ENCODE measurements around the gene FURIN.
"Not testable (repeated sequence)": the region's sequence is repeated elsewhere in the genome, so short reads cannot be mapped to it uniquely, and the experiment has no call there.

The FURIN gene

GRCh38 chr15:90883976-90884718, 15.8 kb downstream of the FURIN start, which contains the start of gene FES:
Gene FES (plus strand): TSS chr15:90884504. CDS start chr15:90885046, 542 bp downstream.
- DNase-seq = peak; percentile 64

GRCh38 chr15:90884719-90885431, 16.5 kb downstream of the FURIN start:
- no peak for DNase-seq

DNA sequence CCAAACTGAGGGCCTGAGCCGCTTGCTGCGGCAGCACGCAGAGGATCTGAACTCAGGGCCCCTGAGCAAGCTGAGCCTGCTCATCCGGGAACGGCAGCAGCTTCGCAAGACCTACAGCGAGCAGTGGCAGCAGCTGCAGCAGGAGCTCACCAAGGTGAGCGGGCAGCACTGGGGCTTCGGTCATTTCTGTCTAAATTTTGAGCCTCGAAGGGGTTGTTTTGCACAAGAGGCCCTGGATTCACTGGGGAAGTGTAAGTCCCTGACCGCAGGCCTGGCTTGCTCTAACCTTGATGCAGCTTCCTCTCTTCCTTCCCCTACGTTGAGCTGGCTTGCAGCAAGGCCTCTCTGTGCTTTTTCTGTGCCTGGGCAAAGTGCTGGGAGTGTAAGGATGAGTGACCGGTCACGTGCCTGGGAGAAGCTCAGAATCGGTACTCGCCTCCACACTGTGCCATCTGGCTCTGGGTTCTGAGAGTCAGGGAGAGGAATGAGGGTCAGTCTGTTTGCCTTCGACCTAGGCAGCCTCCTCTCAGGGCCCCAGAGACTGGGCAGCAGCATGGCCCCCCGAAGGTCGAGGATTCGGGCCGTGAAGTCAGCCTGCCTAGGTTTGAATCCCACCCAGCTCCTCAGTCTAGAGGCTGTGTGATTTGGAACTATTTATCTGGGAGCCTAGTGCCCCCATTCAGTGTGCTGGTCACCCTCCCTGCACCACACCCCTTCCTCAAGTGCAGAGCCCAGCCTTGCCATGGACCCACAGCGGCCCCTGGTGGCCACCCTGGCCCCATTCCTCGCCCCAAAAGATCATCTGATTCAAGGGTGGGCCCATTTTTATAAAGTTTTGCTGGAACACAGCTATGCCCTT, 17.3 kb downstream of the FURIN start:
- DNase-seq = peak; percentile 59

DNA sequence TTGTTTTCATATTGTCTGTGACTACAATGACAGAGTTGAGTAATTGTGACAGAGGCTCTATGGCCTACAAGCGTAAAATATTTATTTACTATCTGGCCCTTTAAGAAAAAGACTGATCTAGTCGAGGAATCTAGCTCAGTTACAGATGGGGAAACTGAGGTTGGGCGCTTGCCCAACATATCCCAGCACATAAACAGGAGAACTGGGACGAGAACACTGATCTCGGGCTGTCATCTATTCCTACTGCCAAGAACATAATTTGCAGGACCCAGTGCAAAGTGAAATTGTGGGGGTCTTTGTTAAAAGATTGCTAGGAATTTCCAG, 17.9 kb downstream of the FURIN start:
- DNase-seq = no peak

DNA sequence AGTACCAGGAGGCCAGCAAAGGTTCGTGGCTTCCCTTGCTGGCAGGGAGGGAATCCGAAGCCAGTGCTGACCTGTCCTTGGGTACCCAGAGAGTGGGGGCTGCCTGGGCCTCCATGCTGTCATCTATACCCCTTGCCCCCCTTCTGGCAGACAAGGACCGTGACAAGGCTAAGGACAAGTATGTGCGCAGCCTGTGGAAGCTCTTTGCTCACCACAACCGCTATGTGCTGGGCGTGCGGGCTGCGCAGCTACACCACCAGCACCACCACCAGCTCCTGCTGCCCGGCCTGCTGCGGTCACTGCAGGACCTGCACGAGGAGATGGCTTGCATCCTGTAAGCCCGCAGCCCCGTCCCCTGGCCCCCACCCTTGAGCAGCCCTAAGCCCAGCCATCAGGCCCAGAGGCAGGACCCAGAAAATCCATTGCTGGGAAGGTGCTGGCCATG, 18.7 kb downstream of the FURIN start:
- no peak for DNase-seq

DNA sequence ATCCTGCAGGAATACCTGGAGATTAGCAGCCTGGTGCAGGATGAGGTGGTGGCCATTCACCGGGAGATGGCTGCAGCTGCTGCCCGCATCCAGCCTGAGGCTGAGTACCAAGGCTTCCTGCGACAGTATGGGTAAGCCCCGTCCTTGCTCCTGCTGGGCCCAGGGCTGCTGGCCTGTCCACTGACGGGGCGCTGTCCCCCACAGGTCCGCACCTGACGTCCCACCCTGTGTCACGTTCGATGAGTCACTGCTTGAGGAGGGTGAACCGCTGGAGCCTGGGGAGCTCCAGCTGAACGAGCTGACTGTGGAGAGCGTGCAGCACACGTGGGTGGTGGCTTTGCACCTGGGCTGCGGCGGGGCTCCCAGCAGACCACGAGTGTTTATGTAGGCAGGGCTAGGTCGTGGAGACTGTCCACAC, 20.9 kb downstream of the FURIN start:
- DNase-seq = no peak

- no peak for DNase-seq
Observed at GRCh38 chr15:90889736-90890456, 21.5 kb downstream of the FURIN start.

GRCh38 chr15:90890839-90891238, 22.5 kb downstream of the FURIN start:
- no peak for DNase-seq

- DNase-seq = no peak
Observed at GRCh38 chr15:90891346-90891949, 23.1 kb downstream of the FURIN start.

- no peak for DNase-seq
Observed at GRCh38 chr15:90892023-90892422, 23.6 kb downstream of the FURIN start.

DNA sequence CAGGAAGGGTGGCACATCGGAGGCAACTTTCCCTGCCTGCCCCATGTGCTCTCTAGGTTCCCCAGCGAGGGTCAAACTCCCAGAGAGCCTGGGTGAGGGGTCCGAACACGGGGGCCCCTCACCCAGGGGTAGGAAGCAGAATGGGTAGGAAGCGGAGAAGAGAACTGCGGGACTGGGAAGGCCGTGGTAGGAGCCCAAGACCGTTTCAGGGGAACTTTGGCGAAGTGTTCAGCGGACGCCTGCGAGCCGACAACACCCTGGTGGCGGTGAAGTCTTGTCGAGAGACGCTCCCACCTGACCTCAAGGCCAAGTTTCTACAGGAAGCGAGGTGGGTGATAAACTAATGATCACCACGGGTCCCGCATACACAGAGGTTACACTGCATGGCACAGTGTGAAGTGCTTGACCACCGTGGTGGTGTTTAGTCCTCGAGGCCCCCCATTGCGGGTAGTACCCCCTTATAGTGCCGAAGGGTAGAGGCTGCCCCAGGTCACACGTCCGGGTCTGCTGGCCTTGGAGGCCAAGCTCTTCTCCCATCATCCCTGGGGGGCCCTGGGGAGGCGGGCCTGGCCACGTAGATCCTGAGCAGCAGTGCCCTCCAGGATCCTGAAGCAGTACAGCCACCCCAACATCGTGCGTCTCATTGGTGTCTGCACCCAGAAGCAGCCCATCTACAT, 24.2 kb downstream of the FURIN start:
- DNase-seq = no peak

GRCh38 chr15:90893175-90894090, 25.0 kb downstream of the FURIN start:
- DNase-seq = no peak

GRCh38 chr15:90895571-90896117, 27.3 kb downstream of the FURIN start:
- peak; percentile 48 for DNase-seq

DNA sequence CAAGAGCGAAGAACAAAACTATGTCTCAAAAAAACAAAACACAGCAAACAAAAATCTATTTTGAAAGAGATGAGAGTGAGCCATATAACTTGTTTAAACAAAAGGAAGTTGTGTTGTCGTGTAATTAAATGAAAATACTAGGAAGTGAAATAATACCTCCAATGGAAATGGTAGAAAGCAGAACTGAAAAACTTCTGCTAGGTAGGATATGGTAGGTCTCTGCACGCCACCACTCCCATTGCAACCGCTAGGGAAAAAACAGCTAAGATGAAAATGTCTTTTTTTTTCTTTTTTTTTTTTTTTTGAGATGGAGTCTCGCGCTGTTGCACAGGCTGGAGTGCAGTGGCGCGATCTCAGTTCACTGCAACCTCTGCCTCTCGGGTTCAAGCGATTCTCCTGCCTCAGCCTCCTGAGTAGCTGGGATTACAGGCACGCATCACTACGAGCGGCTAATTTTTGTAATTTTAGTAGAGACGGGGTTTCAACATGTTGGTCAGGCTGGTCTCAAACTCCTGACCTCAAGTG, 28.8 kb downstream of the FURIN start:
- not testable (repeated sequence) for DNase-seq

GRCh38 chr15:90901175-90902039, 33.0 kb downstream of the FURIN start:
- no peak for DNase-seq

DNA sequence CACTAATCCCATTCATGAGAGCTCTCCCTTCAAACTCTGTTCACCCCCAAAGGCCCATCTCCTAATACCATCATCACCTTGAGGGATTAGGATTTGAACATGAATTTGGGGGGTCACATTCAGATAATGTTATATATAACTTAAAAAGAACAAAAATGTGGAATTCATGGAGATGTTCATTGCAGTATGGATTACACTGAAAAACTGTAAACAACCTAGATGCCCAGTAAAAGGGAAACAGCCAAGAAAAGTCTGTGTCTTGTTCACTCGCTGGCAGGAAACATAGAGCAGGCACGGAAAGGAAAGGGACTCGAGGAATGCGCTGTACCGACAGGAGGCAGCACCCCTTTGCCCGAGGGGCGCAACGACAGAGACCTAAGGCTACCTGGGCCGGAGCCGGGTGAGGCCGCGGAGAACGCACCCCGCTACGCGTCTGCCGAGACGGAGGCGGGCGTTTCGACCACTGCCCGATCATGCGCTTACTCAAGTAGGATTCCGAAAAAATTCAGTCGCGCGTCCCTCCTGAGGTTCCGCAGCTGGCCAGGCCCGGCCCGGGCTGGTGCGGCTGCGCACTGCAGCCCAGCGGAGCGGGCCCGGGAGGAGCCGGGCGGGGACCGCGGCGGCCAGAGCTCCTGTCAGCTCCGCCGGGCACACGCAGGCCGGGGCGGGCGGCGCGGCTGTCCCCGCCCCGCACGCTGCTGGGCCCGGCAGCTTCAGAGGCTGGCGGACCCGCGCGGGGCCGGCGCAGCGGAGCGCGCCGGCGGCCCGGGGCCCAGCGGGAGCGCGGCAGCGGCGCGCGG, 33.9 kb downstream of the FURIN start:
- DNase-seq = peak; percentile 67

DNA sequence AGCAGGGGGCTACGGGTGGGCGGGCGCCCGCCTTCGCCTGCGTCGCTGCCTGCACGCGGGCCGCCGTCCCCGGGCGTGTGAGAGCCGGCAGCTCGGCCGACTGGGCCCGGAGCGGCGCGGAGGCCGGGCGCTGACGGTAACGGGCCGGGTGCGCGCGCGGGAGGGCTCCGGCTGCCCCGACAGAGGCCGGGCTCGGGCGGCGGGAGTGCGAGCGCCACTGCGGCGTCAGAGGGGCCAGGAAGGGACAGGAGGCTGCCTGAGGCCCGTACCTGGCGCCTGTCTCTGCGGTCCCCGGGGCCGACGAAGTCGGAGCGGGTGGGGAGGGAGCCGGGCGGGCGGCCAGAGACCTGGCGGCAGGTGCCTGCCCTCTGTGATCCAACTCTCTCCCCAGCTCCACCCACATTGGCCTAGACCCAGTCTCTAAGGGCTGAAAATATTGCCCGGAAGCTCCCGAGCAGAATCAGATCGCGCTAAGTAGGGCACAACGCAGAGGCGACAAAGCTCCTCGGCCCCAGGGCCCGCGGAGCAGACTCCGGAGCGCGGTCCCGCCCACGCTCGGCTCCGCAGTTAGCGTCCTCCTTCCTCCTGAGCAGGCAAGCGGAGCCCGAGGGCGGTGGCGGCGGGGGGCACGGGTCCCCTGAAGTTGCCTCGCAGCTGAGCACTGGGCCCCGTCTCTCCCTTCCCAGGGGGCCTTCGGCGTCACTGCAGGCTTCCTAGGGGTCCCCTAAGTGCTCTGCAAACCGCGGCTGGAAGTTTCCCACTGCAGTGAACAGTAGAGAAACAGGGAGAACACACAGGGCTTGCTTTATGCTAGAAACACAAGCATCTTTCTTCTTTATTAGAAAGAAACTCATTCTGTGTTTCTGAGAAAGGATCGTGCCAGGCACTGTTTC, 34.7 kb downstream of the FURIN start, which contains the start of gene MAN2A2:
TSS of gene MAN2A2 (plus strand) at position 463 of the 893 bp plus-strand sequence. CDS start 906 bp downstream, outside the sequence.
- no peak for DNase-seq
